Measurements from ENCODE around the gene THTPA.
A peak's percentile ranks its signal among the peaks of the same experiment; 100 is the strongest.
"Not testable (repeated sequence)": the region's sequence is repeated elsewhere in the genome, so short reads cannot be mapped to it uniquely, and the experiment has no call there.

The THTPA gene

DNA sequence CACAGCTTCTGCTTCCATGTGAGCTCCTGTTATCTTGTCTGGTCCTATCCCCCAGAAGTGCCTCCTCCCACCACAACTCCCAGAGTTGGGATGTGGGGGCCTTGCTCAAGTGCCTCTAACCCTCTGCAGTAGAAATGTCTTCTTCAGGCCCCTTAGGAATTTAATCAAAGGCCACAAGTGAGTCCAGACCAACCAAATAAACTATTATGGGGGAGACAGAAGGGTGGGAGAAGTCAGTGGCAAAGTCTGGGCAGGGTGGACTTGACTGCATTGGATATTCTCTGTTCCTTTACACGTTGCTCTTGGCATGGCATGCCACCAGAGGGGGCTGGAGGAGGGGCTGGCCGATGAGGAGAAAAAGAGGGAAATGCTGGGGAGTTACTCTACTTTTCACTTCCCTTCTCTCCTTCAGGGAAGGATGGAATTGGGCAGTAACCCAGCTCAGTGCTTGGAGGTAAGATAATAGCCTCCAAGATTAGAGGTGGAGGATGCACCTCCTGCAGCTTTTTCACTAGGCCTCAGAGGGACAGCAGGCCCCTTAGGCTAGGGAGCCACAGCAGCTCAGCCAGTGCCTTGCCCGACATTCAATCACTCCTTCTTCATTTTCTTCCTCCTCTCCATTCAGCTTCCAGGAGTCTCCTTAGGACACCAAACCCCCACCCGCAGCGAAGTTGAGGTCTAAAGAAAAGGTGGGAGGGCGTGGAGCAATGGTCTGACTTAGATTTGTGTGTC is 12.7 kb downstream of the THTPA start:
- DNase-seq = peak in 2 of 3 experiments; percentile 22 to 43

- peak in 2 of 3 experiments; percentile 44 to 68 for DNase-seq
Observed at GRCh38 chr14:23569443-23570151, 13.5 kb downstream of the THTPA start.

DNA sequence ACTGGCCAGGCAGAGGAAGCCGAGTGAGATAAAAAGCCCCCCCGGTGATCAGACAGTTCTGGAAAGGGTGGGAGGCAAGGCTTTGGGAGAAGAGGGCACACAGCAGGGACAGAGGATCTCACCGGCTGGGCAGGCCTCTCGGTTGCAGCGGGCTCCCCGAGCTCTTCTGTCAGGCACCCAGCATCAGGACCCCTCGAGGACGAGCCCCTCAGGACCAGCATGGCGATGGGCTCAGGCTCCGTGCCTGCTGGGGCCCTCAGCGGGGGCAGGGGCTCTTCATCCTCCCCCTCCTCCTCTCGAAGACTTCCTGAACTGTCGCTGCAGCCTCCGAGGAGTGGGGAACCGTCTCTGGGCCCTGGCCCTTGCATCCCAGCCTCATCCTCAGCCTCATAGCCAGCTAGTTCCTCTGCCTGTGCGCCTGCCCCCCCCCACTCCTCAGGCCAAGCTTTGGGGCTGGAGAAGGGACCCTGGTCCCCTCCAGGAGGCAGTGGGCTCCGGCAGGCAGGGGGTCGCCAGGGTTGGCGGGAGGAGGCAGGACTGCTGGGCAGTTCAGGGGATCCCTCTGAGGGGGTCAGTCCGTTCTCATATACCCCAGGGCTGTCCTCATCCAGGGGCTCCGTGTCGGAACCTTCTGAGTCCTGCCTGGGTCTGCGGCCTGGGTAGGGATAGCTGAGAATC is 14.9 kb downstream of the THTPA start:
- DNase-seq = no peak

- DNase-seq = no peak
Observed at GRCh38 chr14:23571701-23572523, 15.8 kb downstream of the THTPA start.

- DNase-seq = no peak
Observed at GRCh38 chr14:23572524-23572828, 16.4 kb downstream of the THTPA start.

DNA sequence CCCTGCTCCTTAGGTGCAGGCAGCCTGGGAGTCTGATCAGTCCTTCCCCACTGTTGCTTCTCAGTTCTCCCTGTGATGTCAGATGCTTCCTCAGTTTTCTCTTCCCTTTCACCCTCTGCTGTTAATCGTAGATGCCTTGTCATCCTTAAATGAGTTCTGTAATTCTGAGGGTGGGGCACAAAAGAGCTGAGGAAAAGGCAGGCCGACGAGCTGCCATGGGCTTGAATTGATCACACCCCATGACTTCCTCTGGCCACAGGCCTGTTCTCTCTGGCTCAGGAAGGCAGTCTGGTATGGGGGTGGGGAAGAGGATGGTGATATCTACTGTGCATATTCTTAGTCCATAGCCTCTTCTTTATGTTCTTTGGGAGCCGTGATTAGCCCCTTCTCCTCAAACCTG is 16.8 kb downstream of the THTPA start:
- no peak for DNase-seq

DNA sequence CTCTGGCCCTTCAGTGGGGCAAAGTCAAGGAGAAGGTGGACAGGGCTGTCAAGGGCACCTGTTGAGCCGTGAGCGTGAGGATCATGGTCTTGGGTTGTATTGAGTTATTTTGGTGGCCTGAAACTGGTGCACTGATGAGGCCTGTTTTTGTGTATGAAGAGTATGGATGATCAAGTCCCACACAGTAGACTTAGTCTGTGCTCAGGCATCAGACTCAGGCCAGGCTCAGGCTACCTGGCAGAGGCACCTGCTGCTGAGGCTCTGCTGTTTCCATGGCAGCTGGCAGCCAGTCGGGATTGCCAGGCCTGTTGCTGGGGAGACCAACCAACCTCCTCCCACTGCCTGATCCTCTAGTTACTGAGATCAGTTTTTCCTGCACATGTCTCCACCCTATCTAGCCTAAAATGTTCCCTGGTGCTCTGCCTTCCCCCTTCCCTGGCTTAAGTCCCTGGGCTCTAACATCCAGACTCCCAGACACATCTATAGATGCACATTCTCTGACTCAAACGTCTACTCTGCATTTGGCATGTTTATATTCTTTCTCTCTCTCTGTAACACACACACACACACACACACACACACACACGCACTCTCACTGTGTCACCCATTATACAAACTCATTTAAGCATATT is 17.4 kb downstream of the THTPA start:
- DNase-seq = peak in 2 of 3 experiments; percentile 79 to 91

DNA sequence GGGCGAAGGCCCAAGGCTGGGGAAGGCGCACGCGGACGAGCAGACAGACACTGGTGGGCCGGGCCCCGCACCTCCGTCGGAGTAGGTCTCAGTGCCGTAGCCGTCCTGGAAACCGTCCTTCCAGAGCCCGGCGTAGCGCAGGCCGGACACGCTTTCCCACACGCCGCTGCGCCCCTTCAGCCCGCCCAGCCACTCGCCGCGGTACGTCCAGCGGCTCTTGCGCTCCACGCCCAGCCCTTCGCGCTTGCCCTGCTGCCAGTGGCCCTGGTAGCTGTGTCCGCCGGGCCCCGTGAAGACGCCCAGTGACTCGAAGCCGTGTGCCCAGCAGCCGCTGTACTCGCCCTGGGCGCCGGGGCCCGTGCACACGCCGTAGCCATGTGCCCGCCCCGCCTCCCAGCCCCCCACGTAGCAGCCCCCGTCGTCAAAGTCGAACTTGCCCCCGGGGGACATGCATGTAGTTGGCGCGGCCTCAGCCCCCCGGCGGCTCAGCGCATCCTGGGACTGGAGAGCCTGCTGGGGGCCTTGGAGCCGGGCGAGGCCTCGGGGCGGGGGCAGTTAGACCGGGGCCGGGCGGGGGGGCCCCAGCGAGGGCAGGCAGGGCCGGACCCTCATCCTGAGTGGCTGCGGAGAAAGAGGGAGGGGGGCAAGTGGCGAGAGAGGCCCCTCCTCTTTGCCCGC is 21.1 kb downstream of the THTPA start:
- DNase-seq = peak in 2 of 3 experiments; percentile 21 to 24

DNA sequence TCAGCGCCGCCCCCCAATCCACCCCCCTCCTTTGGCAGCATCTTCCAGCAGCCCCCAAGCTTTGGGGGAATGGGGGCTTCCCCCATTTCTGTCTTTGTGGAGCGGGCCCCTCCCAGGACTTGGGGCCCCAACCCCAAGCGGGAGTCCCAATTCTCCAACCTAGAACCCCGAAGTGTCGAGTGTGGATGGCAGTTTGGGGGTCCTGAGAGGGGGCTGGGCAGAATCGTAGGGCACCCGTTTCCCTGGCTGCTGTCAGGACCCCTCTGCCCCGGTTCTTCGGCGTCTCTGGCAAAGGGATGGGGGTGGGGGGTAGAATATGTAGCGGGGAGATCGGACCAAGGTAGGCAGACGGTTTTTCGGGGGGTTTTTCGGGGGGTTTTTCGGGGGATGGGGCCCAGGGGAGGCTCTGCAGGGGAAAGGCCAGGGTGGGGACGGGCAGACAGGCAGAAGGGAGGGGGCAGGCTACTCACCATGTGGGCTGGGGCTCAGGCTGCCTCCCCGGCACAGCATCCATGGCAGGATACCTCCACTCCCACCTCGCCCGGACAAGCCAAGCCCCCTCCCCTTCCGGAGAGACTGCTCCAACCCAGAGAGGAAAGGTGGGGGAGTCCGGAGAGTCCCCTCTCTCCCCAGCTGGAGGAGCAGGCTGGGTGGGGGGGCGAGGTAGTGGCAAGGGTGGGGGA is 21.8 kb downstream of the THTPA start:
- DNase-seq = peak in 1 of 3 experiments; percentile 47

GRCh38 chr14:23578560-23579310 is 22.7 kb downstream of the THTPA start, which contains the start of gene JPH4:
Gene JPH4, minus strand, starts transcription at chr14:23578790. Its CDS starts 1,337 bp downstream, at chr14:23577453.
- DNase-seq = peak in 2 of 3 experiments; percentile 77 to 82

DNA sequence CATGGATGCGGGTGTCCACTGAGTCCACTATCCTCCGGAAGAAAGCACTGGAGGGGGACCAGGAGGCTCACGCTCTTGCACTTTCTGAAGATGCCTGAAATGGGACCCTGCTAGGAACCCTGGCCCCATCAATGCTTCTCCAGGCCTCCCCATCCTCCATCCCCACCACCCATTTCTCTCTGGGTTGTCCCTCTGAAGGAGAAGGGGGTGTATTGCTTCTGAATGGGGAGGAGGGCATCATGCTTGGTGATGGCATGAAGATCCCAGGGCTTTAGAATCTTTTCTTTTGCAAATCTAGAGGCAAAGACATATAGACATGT is 23.2 kb downstream of the THTPA start:
- no peak for DNase-seq

GRCh38 chr14:23579739-23580138 is 23.7 kb downstream of the THTPA start:
- DNase-seq = no peak

GRCh38 chr14:23580152-23580926 is 24.3 kb downstream of the THTPA start:
- no peak for DNase-seq

DNA sequence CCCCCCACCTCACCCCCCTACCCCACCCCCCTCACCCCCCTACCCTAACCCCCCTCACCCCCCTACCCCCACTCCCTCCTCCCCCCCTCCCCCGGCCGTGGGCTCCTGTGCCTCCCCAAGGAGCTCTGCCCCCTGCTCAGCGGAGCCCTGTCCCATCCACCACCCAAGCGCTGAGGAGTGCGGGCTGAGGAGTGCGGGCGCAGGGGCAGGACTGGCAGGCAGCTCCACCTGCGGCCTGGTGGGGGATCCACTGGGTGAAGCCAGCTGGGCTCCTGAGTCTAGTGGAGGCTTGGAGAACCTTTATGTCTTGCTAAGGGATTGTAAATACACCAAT is 24.8 kb downstream of the THTPA start:
- DNase-seq = no peak

GRCh38 chr14:23582906-23583760 is 27.1 kb downstream of the THTPA start:
- DNase-seq = no peak

DNA sequence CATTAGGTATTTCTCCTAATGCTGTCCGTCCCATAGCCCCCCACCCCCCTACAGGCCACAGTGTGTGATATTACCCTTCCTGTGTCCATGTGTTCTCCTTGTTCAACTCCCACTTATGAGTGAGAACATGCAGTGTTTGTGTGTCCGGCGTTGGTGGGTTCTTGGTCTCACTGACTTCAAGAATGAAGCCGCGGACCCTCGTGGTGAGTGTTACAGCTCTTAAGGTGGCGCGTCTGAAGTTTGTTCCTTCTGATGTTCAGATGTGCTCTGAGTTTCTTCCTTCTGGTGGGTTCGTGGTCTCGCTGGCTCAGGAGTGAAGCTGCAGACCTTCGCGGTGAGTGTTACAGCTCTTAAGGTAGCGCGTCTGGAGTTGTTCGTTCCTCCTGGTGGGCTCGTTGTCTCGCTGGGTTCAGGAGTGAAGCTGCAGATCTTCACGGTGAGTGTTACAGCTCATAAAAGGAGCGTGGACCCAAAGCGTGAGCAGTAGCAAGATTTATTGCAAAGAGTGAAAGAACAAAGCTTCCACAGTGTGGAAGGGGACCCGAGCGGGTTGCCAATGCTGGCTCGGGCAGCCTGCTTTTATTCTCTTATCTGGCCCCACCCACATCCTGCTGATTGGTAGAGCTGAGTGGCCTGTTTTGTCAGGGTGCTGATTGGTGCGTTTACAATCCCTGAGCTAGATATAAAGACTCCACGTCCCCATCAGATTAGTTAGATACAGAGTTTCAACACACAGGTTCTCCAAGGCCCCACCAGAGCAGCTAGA is 27.9 kb downstream of the THTPA start:
- not testable (repeated sequence) for DNase-seq

DNA sequence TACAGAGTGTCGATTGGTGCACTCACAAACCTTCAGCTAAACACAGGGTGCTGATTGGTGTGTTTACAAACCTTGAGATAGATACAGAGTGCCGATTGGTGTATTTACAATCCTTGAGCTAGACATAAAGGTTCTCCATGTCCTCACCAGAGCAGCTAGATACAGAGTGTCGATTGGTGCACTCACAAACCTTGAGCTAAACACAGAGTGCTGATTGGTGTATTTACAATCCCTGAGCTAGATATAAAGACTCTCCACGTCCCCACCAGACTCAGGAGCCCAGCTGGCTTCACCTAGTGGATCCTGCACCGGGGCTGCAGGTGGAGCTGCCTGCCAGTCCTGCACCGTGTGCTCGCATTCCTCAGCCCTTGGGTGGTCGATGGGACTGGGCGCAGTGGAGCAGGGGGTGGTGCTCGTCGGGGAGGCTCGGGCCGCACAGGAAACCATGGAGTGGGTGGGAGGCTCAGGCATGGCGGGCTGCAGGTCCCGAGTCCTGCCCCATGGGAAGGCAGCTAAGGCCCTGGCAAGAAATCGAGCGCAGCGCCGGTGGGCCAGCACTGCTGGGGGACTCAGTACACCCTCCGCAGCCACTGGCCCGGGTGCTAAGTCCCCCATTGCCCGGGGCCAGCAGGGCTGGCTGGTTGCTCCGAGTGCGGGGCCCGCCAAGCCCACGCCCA is 28.6 kb downstream of the THTPA start:
- not testable (repeated sequence) for DNase-seq
